Hematopoietic multipotent progenitor cell (in vitro differentiated cells): Measurements from ENCODE around the gene KLHDC10. TPM values are rescaled to one million over a fixed set of nuclear protein-coding genes. Genes with fewer than 3 reads are reported as not detected.
"Not testable (repeated sequence)": the region's sequence is repeated elsewhere in the genome, so short reads cannot be mapped to it uniquely, and the experiment has no call there.

Experiments
- DNase-seq, 3 donors: peaks; one replicate each; pipeline ENCODE4 v3.0.0-alpha.2; 2011 to 2015; ENCODE audit warnings: low read depth in 2 of 3, low spot score in 2 of 3
- total RNA-seq: library from RNA; depleted of rRNA; stranded (reverse); fragments of >200 nt; gene quantifications from one replicate; pipeline ENCODE4 v1.2.3, GENCODE V29; 2012

Gene KLHDC10
- total RNA-seq, 1 donor, result 17.2 TPM

GRCh38 chr7:130152493-130153210 is 82.3 kb downstream of the KLHDC10 start:
- no peak for DNase-seq

GRCh38 chr7:130153211-130153908 is 83.0 kb downstream of the KLHDC10 start:
- DNase-seq, result no peak

- no peak for DNase-seq
Observed at GRCh38 chr7:130154131-130154500, 83.8 kb downstream of the KLHDC10 start.

- DNase-seq, result no peak
Observed at GRCh38 chr7:130154501-130155317, 84.4 kb downstream of the KLHDC10 start.

- no peak for DNase-seq
Observed at GRCh38 chr7:130156140-130156539, 85.8 kb downstream of the KLHDC10 start.

- no peak for DNase-seq
Observed at GRCh38 chr7:130157700-130158099, 87.4 kb downstream of the KLHDC10 start.

- DNase-seq, result no peak
Observed at GRCh38 chr7:130160023-130160422, 89.7 kb downstream of the KLHDC10 start.

GRCh38 chr7:130160455-130160854 is 90.1 kb downstream of the KLHDC10 start:
- no peak for DNase-seq

- DNase-seq, result no peak
Observed at GRCh38 chr7:130162196-130162595, 91.9 kb downstream of the KLHDC10 start.

- DNase-seq, result no peak
Observed at GRCh38 chr7:130174237-130174959, 104.1 kb downstream of the KLHDC10 start.

- DNase-seq, result no peak
Observed at GRCh38 chr7:130178251-130178650, 107.9 kb downstream of the KLHDC10 start.

GRCh38 chr7:130179631-130180030 is 109.3 kb downstream of the KLHDC10 start:
- DNase-seq, result no peak

- no peak for DNase-seq
Observed at GRCh38 chr7:130180571-130181262, 110.4 kb downstream of the KLHDC10 start.

GRCh38 chr7:130181263-130181605 is 110.9 kb downstream of the KLHDC10 start:
- no peak for DNase-seq

- DNase-seq, result no peak
Observed at GRCh38 chr7:130182990-130183389, 112.7 kb downstream of the KLHDC10 start.

- not testable (repeated sequence) for DNase-seq
Observed at GRCh38 chr7:130184349-130184748, 114.0 kb downstream of the KLHDC10 start.
